Smooth muscle cell (in vitro differentiated cells): ENCODE data around the gene DCDC1. TPM values are rescaled to one million over a fixed set of nuclear protein-coding genes. Genes with fewer than 3 reads are reported as not detected.

Source experiments
- DNase-seq: peaks from one replicate; lab custom pipeline; 2025; ENCODE audit not compliant: unreplicated experiment; lab: John Stamatoyannopoulos, UW
- H2AFZ ChIP-seq: fragments of 200-600 bp; sonication (generic); 2 replicates; pipeline ENCODE4 v1.6.0; 2016; ENCODE audit warnings: antibody characterized with exemption, low read depth, mild to moderate bottlenecking
- H3F3A ChIP-seq: fragments of 200-600 bp; sonication (generic); 2 replicates; pipeline ENCODE4 v1.6.0; 2017; ENCODE audit warnings: antibody characterized with exemption, low read depth
- H3K27ac ChIP-seq: fragments of 200-600 bp; sonication (generic); 2 replicates; pipeline ENCODE4 v1.5.1; 2016; ENCODE audit warnings: low read depth, mild to moderate bottlenecking
- H3K27me3 ChIP-seq: fragments of 200-600 bp; sonication (generic); 2 replicates; pipeline ENCODE4 v1.6.1; 2016; ENCODE audit warnings: low read depth, mild to moderate bottlenecking
- H3K36me3 ChIP-seq: fragments of 200-600 bp; sonication (generic); 2 replicates; pipeline ENCODE4 v1.5.1; 2016; ENCODE audit warnings: low read depth
- H3K4me1 ChIP-seq: fragments of 200-600 bp; sonication (generic); 2 replicates; pipeline ENCODE4 v1.5.1; 2016; ENCODE audit warnings: low read depth
- H3K4me2 ChIP-seq: fragments of 200-600 bp; sonication (generic); 2 replicates; pipeline ENCODE4 v1.6.0; 2016; ENCODE audit warnings: mild to moderate bottlenecking
- H3K4me3 ChIP-seq: fragments of 200-600 bp; sonication (generic); 2 replicates; pipeline ENCODE4 v1.5.1; 2016; ENCODE audit warnings: mild to moderate bottlenecking
- H3K79me2 ChIP-seq: fragments of 200-600 bp; sonication (generic); 2 replicates; pipeline ENCODE4 v1.6.0; 2016; ENCODE audit warnings: low read depth, mild to moderate bottlenecking
- H3K9ac ChIP-seq: fragments of 200-600 bp; sonication (generic); 2 replicates; pipeline ENCODE4 v1.6.0; 2016; ENCODE audit warnings: low read depth
- H3K9me3 ChIP-seq: fragments of 200-600 bp; sonication (generic); replicated peaks from 2 replicates; pipeline ENCODE4 v1.5.1; 2016; ENCODE audit warnings: low read depth
- H4K20me1 ChIP-seq: fragments of 200-600 bp; sonication (generic); 2 replicates; pipeline ENCODE4 v1.6.0; 2016; ENCODE audit warnings: low read depth
- WGBS: methylation state at CpG from one replicate; pipeline ENCODE4 v1.1.7; 2016; ENCODE audit warnings: low lambda C conversion rate; 5-methylcytosine and 5-hydroxymethylcytosine counted together
- polyA plus RNA-seq: library from polyadenylated mRNA; unstranded; fragments of >200 nt; fragmentation: Nextera tagmentation; extraction: Ambion mirVana; gene quantifications from 2 replicates; pipeline ENCODE4 v1.2.1, GENCODE V29; 2016
- total RNA-seq: library from RNA; depleted of rRNA; stranded (reverse); fragments of >200 nt; gene quantifications from 2 replicates; pipeline ENCODE4 v1.2.3, GENCODE V29; 2014
- TF ChIP-seq, protein P1 (sequence below): fragments of 200-600 bp; sonication (generic); IDR thresholded peaks from 2 replicates; pipeline ENCODE4 v1.5.1; 2017; ENCODE audit warnings: borderline replicate concordance, mild to moderate bottlenecking, antibody characterized with exemption; ENCODE audit not compliant: insufficient read depth, poor library complexity, severe bottlenecking

DCDC1 gene
- total and polyA plus RNA-seq, 2 experiments from 2014 or later: 0.39 to 0.45 TPM

GRCh38 chr11:31337806-31338205 lies 31.7 kb downstream of the DCDC1 start:
- H3K9me3 ChIP-seq: no peaks in the 10 kb centered on the region
- 81% methylated on average over 2 of the region's 2 CpGs for WGBS
- H3K79me2 ChIP-seq: no peaks in the 10 kb centered on the region
- H3F3A ChIP-seq: no peaks in the 10 kb centered on the region
- H2AFZ ChIP-seq: no peak overlapping the region
- no peak overlapping the region for H3K27ac ChIP-seq
- TF ChIP-seq, protein P1, sequence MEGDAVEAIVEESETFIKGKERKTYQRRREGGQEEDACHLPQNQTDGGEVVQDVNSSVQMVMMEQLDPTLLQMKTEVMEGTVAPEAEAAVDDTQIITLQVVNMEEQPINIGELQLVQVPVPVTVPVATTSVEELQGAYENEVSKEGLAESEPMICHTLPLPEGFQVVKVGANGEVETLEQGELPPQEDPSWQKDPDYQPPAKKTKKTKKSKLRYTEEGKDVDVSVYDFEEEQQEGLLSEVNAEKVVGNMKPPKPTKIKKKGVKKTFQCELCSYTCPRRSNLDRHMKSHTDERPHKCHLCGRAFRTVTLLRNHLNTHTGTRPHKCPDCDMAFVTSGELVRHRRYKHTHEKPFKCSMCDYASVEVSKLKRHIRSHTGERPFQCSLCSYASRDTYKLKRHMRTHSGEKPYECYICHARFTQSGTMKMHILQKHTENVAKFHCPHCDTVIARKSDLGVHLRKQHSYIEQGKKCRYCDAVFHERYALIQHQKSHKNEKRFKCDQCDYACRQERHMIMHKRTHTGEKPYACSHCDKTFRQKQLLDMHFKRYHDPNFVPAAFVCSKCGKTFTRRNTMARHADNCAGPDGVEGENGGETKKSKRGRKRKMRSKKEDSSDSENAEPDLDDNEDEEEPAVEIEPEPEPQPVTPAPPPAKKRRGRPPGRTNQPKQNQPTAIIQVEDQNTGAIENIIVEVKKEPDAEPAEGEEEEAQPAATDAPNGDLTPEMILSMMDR: no peak
- H3K4me3 ChIP-seq: no peak overlapping the region
- no peak overlapping the region for H3K9ac ChIP-seq
- no peaks in the 10 kb centered on the region for H4K20me1 ChIP-seq
- H3K36me3 ChIP-seq: no peaks in the 10 kb centered on the region
- no peaks in the 10 kb centered on the region for H3K27me3 ChIP-seq
- H3K4me2 ChIP-seq: no peak overlapping the region
- no peaks in the 10 kb centered on the region for H3K4me1 ChIP-seq
- DNase-seq: no peak

DNA sequence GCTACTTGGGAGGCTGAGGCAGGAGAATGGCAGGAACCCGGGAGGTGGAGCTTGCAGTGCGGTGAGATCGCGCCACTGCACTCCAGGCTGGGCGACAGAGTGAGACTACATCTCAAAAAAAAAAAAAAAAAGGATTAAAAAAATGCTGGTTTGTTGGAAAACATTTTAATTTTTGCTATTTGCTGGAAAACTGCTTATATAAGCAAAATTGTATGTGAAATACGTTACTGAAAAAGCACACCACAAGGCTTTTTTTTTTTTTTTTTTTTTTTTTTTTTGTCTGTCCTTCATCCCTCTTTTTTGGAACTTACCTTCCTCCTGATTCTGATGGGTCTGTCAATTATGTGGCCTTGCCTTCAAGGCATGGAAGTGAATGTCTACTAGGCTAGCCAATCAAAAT lies 40.8 kb downstream of the DCDC1 start:
- WGBS: 98% methylated on average over 6 of the region's 6 CpGs
- no peak overlapping the region for H3K9ac ChIP-seq
- no peak overlapping the region for H3K4me2 ChIP-seq
- H3K4me1 ChIP-seq: no peaks in the 10 kb centered on the region
- no peak for DNase-seq
- H3K79me2 ChIP-seq: no peaks in the 10 kb centered on the region
- no peaks in the 10 kb centered on the region for H4K20me1 ChIP-seq
- TF ChIP-seq, protein P1: no peak
- H3K27me3 ChIP-seq: no peaks in the 10 kb centered on the region
- no peaks in the 10 kb centered on the region for H3K36me3 ChIP-seq
- H3F3A ChIP-seq: no peaks in the 10 kb centered on the region
- no peak overlapping the region for H3K27ac ChIP-seq
- H3K4me3 ChIP-seq: no peak overlapping the region
- no peaks in the 10 kb centered on the region for H3K9me3 ChIP-seq
- no peak overlapping the region for H2AFZ ChIP-seq

DNA sequence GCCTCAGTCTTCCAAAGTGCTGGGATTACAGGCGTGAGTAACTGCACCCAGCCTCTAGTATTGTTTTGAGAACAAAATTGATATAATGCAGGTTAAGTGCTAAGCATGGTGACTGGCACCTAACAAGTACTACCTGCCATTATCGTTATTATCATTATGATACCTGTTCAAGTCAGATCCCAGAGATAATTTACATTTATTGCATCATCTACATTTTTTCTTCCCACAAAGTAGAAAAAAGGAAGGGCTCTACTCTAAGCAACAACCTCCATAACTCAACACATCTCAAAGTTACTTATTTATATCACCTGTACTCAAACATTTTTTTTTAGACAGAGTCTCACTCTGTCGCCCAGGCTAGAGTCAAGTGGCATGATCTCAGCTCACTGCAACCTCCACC lies 42.1 kb downstream of the DCDC1 start:
- H3K4me1 ChIP-seq: no peaks in the 10 kb centered on the region
- no peaks in the 10 kb centered on the region for H3K79me2 ChIP-seq
- no peak for DNase-seq
- TF ChIP-seq, protein P1: no peak
- no peak overlapping the region for H3K9ac ChIP-seq
- 86% methylated on average over 3 of the region's 3 CpGs for WGBS
- no peak overlapping the region for H2AFZ ChIP-seq
- no peaks in the 10 kb centered on the region for H3K9me3 ChIP-seq
- H3K27me3 ChIP-seq: no peaks in the 10 kb centered on the region
- no peak overlapping the region for H3K4me2 ChIP-seq
- no peaks in the 10 kb centered on the region for H4K20me1 ChIP-seq
- no peak overlapping the region for H3K4me3 ChIP-seq
- no peaks in the 10 kb centered on the region for H3K36me3 ChIP-seq
- no peaks in the 10 kb centered on the region for H3F3A ChIP-seq
- no peak overlapping the region for H3K27ac ChIP-seq

DNA sequence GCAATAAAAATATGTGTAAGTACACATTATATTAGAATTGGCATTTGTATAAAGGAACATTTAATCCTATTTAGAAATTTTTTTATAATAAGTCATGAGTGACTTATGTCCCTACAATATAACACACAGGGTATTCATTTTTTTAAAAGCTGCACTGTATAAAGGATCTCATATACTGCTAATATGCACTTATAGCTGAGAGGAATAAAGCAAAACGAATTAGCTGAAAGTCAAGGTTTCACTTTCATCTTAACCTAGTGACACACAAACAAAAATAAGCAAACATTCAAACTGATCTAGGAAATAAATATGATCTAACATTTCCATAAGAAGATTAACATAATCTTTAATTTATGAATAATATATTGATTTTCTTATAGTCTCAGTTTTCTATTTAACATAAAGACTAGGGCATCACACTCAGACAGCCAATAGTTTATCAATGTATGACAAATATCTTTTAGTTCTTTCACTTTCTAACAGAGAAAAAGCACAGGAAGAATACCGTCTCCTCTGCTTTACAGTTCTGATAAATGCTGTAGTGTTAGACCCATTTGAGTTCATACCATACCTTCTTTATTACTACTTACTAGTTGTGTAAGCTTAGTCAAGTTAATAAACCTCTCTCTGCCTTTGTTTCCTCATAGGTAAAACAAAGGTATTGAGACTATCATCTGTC lies 42.9 kb downstream of the DCDC1 start:
- no peak overlapping the region for H3K4me2 ChIP-seq
- 92% methylated on average over 2 of the region's 2 CpGs for WGBS

More for the DNA sequence above, 42.9 kb downstream of the DCDC1 start:
- Histone ChIP-seq H3K79me2 (no peaks in the 10 kb centered on the region), H3F3A (no peaks in the 10 kb centered on the region), H3K27ac (no peak overlapping the region), H4K20me1 (no peaks in the 10 kb centered on the region), H3K9me3 (no peaks in the 10 kb centered on the region), H3K4me1 (no peaks in the 10 kb centered on the region), H3K27me3 (no peaks in the 10 kb centered on the region), H3K9ac (no peak overlapping the region), H3K36me3 (no peaks in the 10 kb centered on the region), H3K4me3 (no peak overlapping the region), H2AFZ (no peak overlapping the region)
- TF ChIP-seq, protein P1: no peak
- DNase-seq: no peak
